Stimulated activated CD8-positive, alpha-beta memory T cell treated with anti-CD3 and anti-CD28 coated beads, Interleukin-4, amount 100 ng/mL, for 1 hour (primary cell): Measurements from ENCODE around the gene RELA.

Experiments
- DNase-seq, 2 donors: peaks; one replicate each; pipeline ENCODE4 v3.0.0-alpha.2; 2020; ENCODE audit warnings: low read depth in 2 of 2, low spot score in 1 of 2

Gene RELA

GRCh38 chr11:65615229-65615949, 47.3 kb downstream of the RELA start, which contains the start of gene PCNX3:
PCNX3 (plus strand) TSS chr11:65615776; CDS start chr11:65616312, 536 bp downstream.
- peak; percentile 99 to 100 for DNase-seq

GRCh38 chr11:65613091-65613928, 49.4 kb downstream of the RELA start:
- no peak for DNase-seq

GRCh38 chr11:65612691-65613090, 50.0 kb downstream of the RELA start:
- no peak for DNase-seq

- DNase-seq, result no peak
Measured at GRCh38 chr11:65611758-65612603, 50.7 kb downstream of the RELA start.

- no peak for DNase-seq
Measured at GRCh38 chr11:65611028-65611757, 51.5 kb downstream of the RELA start.

- DNase-seq, result no peak
Measured at GRCh38 chr11:65610404-65610803, 52.3 kb downstream of the RELA start.

GRCh38 chr11:65609665-65610064, 53.1 kb downstream of the RELA start:
- no peak for DNase-seq

- DNase-seq, result no peak
Measured at GRCh38 chr11:65609229-65609628, 53.5 kb downstream of the RELA start.

GRCh38 chr11:65607614-65608426, 54.9 kb downstream of the RELA start:
- DNase-seq, result no peak

GRCh38 chr11:65606876-65607613, 55.7 kb downstream of the RELA start:
- DNase-seq, result no peak

GRCh38 chr11:65604258-65604657, 58.5 kb downstream of the RELA start:
- no peak for DNase-seq
